HEK293 (cell line): Measurements from ENCODE around the gene KIF21A.

Experiments
- CTCF ChIA-PET: fragments of 350-600 bp; formaldehyde crosslinking; extraction: SDS; loops from one replicate; lab custom pipeline; 2021; ENCODE audit warnings: antibody characterized with exemption; lab: Yijun Ruan, JAX
- POLR2A ChIA-PET: fragments of 300-600 bp; formaldehyde crosslinking; extraction: SDS; loops from one replicate; lab custom pipeline; 2020; ENCODE audit warnings: antibody characterized with exemption, inconsistent platforms; lab: Yijun Ruan, JAX
- H3K27ac ChIP-seq: fragments of 200-500 bp; sonication (Bioruptor generic); 2 replicates; pipeline ENCODE4 v1.5.1; 2014; ENCODE audit warnings: low read depth, low read length, control low read depth, inconsistent platforms; ENCODE audit errors: extremely low read depth
- H3K36me3 ChIP-seq, 2 experiments: fragments of 200-500 bp in 1 of 2; sonication (Bioruptor generic) in 1 of 2; 1 replicate in 1 of 2; 2 replicates in 1 of 2; pipeline ENCODE4 v1.5.1; 2014 to 2017; ENCODE audit warnings: inconsistent platforms in 2 of 2, low read length in 2 of 2; ENCODE audit not compliant: control insufficient read depth in 2 of 2, insufficient read depth in 1 of 2
- H3K4me1 ChIP-seq: fragments of 200-500 bp; sonication (Bioruptor generic); 2 replicates; pipeline ENCODE4 v1.5.1; 2014; ENCODE audit warnings: mild to moderate bottlenecking, low read length, inconsistent platforms; ENCODE audit not compliant: control insufficient read depth, insufficient read depth
- H3K4me3 ChIP-seq: 2 replicates; pipeline ENCODE4 v1.5.1; 2011; ENCODE audit warnings: low read depth, mild to moderate bottlenecking, control low read depth, low read length, moderate library complexity
- H3K9me3 ChIP-seq: fragments of 200-500 bp; sonication (Bioruptor generic); 2 replicates; pipeline ENCODE4 v1.5.1; 2014; ENCODE audit warnings: low read depth, low read length, inconsistent platforms; ENCODE audit not compliant: control insufficient read depth, insufficient read depth
- EGR2 ChIP-seq: fragments of 450-650 bp; formaldehyde crosslinking; IDR thresholded peaks from 2 replicates; pipeline ENCODE4 v1.5.1; 2016; ENCODE audit warnings: low read depth, missing biosample characterization, missing genetic modification characterization
- ZBTB26 ChIP-seq: fragments of 450-650 bp; formaldehyde crosslinking; optimal IDR thresholded peaks from 2 replicates; pipeline ENCODE3; 2016; ENCODE audit warnings: missing biosample characterization, mild to moderate bottlenecking, missing genetic modification characterization
- ZBTB7A ChIP-seq: fragments of 450-650 bp; formaldehyde crosslinking; IDR thresholded peaks from 2 replicates; pipeline ENCODE4 v1.5.1; 2016; ENCODE audit warnings: low read depth, missing biosample characterization, missing genetic modification characterization
- ZEB2 ChIP-seq: fragments of 450-650 bp; formaldehyde crosslinking; IDR thresholded peaks from 2 replicates; pipeline ENCODE4 v1.5.1; 2016; ENCODE audit warnings: missing biosample characterization, missing genetic modification characterization
- ZFP69B ChIP-seq: fragments of 450-650 bp; formaldehyde crosslinking; IDR thresholded peaks from 2 replicates; pipeline ENCODE4 v1.5.1; 2016; ENCODE audit warnings: missing biosample characterization, missing genetic modification characterization
- ZIC2 ChIP-seq: fragments of 450-650 bp; formaldehyde crosslinking; IDR thresholded peaks from 2 replicates; pipeline ENCODE4 v1.5.1; 2016; ENCODE audit warnings: missing biosample characterization, missing genetic modification characterization
- ZNF112 ChIP-seq: fragments of 450-650 bp; formaldehyde crosslinking; IDR thresholded peaks from 2 replicates; pipeline ENCODE4 v1.5.0; 2017; ENCODE audit warnings: missing biosample characterization, missing genetic modification characterization
- ZNF133 ChIP-seq: fragments of 450-650 bp; formaldehyde crosslinking; IDR thresholded peaks from 2 replicates; pipeline ENCODE4 v1.5.1; 2016; ENCODE audit warnings: missing biosample characterization, missing genetic modification characterization
- ZNF174 ChIP-seq: fragments of 450-650 bp; formaldehyde crosslinking; IDR thresholded peaks from 2 replicates; pipeline ENCODE4 v1.5.0; 2017; ENCODE audit warnings: missing biosample characterization, mild to moderate bottlenecking, missing genetic modification characterization
- ZNF19 ChIP-seq: fragments of 450-650 bp; formaldehyde crosslinking; IDR thresholded peaks from 2 replicates; pipeline ENCODE4; 2016; ENCODE audit warnings: missing biosample characterization, missing genetic modification characterization, low read depth
- ZNF211 ChIP-seq: fragments of 450-650 bp; formaldehyde crosslinking; IDR thresholded peaks from 2 replicates; pipeline ENCODE4 v1.5.1; 2016; ENCODE audit warnings: low read depth, missing biosample characterization, missing genetic modification characterization
- ZNF239 ChIP-seq: fragments of 450-650 bp; formaldehyde crosslinking; IDR thresholded peaks from 2 replicates; pipeline ENCODE4 v1.5.1; 2016; ENCODE audit warnings: missing biosample characterization, missing genetic modification characterization
- ZNF292 ChIP-seq: fragments of 450-650 bp; formaldehyde crosslinking; IDR thresholded peaks from 2 replicates; pipeline ENCODE4 v1.5.1; 2016; ENCODE audit warnings: low read depth, missing biosample characterization, missing genetic modification characterization, borderline replicate concordance
- ZNF37A ChIP-seq: fragments of 450-650 bp; IDR thresholded peaks from 2 replicates; pipeline ENCODE4 v1.5.1; 2018; ENCODE audit warnings: missing biosample characterization, missing genetic modification characterization
- ZNF548 ChIP-seq: fragments of 450-650 bp; formaldehyde crosslinking; IDR thresholded peaks from 2 replicates; pipeline ENCODE4 v1.5.1; 2016; ENCODE audit warnings: missing biosample characterization, missing genetic modification characterization
- ZNF645 ChIP-seq: fragments of 450-650 bp; formaldehyde crosslinking; IDR thresholded peaks from 2 replicates; pipeline ENCODE4; 2016; ENCODE audit warnings: missing biosample characterization, missing genetic modification characterization
- ZNF654 ChIP-seq: fragments of 450-650 bp; formaldehyde crosslinking; IDR thresholded peaks from 2 replicates; pipeline ENCODE4 v1.5.1; 2016; ENCODE audit warnings: low read depth, missing biosample characterization, missing genetic modification characterization
- ZNF701 ChIP-seq: fragments of 450-650 bp; formaldehyde crosslinking; IDR thresholded peaks from 2 replicates; pipeline ENCODE4 v1.5.1; 2016; ENCODE audit warnings: missing biosample characterization, missing genetic modification characterization
- ZNF76 ChIP-seq: fragments of 450-650 bp; formaldehyde crosslinking; IDR thresholded peaks from 2 replicates; pipeline ENCODE4; 2016; ENCODE audit warnings: low read depth, missing biosample characterization, missing genetic modification characterization, borderline replicate concordance
- ZSCAN16 ChIP-seq: fragments of 450-650 bp; formaldehyde crosslinking; IDR thresholded peaks from 2 replicates; pipeline ENCODE4 v1.5.1; 2016; ENCODE audit warnings: missing biosample characterization, missing genetic modification characterization
- ZSCAN30 ChIP-seq: fragments of 450-650 bp; IDR thresholded peaks from 2 replicates; pipeline ENCODE4 v1.5.1; 2018; ENCODE audit warnings: missing biosample characterization, mild to moderate bottlenecking, missing genetic modification characterization, moderate library complexity
- ZSCAN4 ChIP-seq: fragments of 450-650 bp; formaldehyde crosslinking; IDR thresholded peaks from 2 replicates; pipeline ENCODE4 v1.5.1; 2017; ENCODE audit warnings: missing biosample characterization, missing genetic modification characterization
- TF ChIP-seq, protein P1 (sequence below): fragments of 450-650 bp; formaldehyde crosslinking; IDR thresholded peaks from 2 replicates; pipeline ENCODE4 v1.5.1; 2016; ENCODE audit warnings: missing biosample characterization, missing genetic modification characterization
- TF ChIP-seq, protein P2 (sequence below): fragments of 450-650 bp; formaldehyde crosslinking; IDR thresholded peaks from 2 replicates; pipeline ENCODE4 v1.5.1; 2017; ENCODE audit warnings: missing biosample characterization, missing genetic modification characterization
- TF ChIP-seq, protein P3 (sequence below): fragments of 450-650 bp; formaldehyde crosslinking; IDR thresholded peaks from 2 replicates; pipeline ENCODE4 v1.5.1; 2016; ENCODE audit warnings: missing biosample characterization, missing genetic modification characterization, low read depth
- TF ChIP-seq, protein P4 (sequence below): fragments of 450-650 bp; formaldehyde crosslinking; IDR thresholded peaks from 2 replicates; pipeline ENCODE4 v1.5.1; 2016; ENCODE audit warnings: missing biosample characterization, missing genetic modification characterization

Gene KIF21A

DNA sequence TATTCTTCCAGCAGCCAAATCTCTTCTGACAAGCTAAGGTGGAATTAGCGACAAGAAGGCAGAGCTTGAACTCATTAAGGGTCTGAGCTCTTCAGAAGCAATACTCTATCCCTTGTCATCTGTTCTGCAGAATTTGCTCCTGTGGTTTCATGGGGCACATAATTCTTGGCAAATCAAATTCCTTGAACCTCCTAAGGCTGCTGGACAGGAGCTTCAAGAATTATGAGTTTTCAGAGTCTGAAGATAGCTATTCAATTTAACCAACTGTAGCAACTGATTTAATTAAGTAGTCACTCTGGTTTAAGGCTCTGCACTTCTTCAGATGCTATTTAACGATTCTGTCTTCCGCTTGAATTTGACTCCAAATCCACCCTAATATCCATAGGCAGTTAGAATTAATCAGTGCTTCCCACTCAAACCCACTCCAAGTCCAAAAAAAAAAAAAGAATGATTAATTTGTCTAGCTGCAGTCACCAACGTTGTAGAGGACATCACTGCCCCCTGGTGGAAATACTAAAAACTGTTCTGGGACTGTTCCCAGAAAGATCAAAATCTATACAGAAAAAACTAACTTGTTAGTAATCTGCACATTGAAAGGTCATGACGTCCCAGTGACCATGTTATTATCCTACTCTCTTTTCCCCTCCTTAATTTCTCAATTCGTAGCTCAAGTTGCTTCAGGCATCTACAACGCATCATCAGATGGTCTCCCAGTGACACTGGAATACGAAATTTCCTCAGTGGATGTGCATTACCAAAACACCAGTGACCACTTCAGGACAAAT, 169.9 kb downstream of the KIF21A start:
- CTCF ChIA-PET: interaction anchor here (0.5 to 5.2 kb wide), 54 partner anchors 9 to 946 kb away, joined by 3 to 40 read pairs (median 4); no protein-coding TSS in a partner anchor
- POLR2A ChIA-PET: interaction anchor here (0.6 kb wide), 1 partner anchor 93 kb away, joined by 3 read pairs; no protein-coding TSS in a partner anchor
- no peak for TF ChIP-seq ZNF112 (tag by site-specific recombination)
- TF ChIP-seq ZSCAN16 (tag by site-specific recombination): no peak
- no peak for TF ChIP-seq ZNF211
- no peak for TF ChIP-seq ZFP69B
- TF ChIP-seq ZSCAN30 (tag by site-specific recombination): no peak
- no peak for TF ChIP-seq ZIC2 (tag by site-specific recombination)
- no peak for TF ChIP-seq ZNF19
- no peak for TF ChIP-seq ZNF645 (tag by site-specific recombination)
- TF ChIP-seq ZNF239 (tag by site-specific recombination): no peak
- no peak for TF ChIP-seq ZSCAN4 (tag by site-specific recombination)
- TF ChIP-seq ZNF133 (tag by site-specific recombination): no peak
- TF ChIP-seq ZBTB26 (tag by site-specific recombination): no peak
- no peak for TF ChIP-seq ZNF701 (tag by site-specific recombination)
- TF ChIP-seq, protein P1, sequence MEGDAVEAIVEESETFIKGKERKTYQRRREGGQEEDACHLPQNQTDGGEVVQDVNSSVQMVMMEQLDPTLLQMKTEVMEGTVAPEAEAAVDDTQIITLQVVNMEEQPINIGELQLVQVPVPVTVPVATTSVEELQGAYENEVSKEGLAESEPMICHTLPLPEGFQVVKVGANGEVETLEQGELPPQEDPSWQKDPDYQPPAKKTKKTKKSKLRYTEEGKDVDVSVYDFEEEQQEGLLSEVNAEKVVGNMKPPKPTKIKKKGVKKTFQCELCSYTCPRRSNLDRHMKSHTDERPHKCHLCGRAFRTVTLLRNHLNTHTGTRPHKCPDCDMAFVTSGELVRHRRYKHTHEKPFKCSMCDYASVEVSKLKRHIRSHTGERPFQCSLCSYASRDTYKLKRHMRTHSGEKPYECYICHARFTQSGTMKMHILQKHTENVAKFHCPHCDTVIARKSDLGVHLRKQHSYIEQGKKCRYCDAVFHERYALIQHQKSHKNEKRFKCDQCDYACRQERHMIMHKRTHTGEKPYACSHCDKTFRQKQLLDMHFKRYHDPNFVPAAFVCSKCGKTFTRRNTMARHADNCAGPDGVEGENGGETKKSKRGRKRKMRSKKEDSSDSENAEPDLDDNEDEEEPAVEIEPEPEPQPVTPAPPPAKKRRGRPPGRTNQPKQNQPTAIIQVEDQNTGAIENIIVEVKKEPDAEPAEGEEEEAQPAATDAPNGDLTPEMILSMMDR (tag by site-specific recombination): peak; percentile 40; the same call in 1 of the 2 replicates
- peak; percentile 55; the same call in 1 of the 2 replicates for TF ChIP-seq EGR2 (tag by site-specific recombination)
- peak; percentile 75 for TF ChIP-seq ZNF654 (tag by site-specific recombination)
- TF ChIP-seq, protein P2, sequence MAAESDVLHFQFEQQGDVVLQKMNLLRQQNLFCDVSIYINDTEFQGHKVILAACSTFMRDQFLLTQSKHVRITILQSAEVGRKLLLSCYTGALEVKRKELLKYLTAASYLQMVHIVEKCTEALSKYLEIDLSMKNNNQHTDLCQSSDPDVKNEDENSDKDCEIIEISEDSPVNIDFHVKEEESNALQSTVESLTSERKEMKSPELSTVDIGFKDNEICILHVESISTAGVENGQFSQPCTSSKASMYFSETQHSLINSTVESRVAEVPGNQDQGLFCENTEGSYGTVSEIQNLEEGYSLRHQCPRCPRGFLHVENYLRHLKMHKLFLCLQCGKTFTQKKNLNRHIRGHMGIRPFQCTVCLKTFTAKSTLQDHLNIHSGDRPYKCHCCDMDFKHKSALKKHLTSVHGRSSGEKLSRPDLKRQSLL: no peak
- no peak for TF ChIP-seq ZNF548
- TF ChIP-seq ZNF174 (tag by site-specific recombination): no peak
- TF ChIP-seq, protein P3, sequence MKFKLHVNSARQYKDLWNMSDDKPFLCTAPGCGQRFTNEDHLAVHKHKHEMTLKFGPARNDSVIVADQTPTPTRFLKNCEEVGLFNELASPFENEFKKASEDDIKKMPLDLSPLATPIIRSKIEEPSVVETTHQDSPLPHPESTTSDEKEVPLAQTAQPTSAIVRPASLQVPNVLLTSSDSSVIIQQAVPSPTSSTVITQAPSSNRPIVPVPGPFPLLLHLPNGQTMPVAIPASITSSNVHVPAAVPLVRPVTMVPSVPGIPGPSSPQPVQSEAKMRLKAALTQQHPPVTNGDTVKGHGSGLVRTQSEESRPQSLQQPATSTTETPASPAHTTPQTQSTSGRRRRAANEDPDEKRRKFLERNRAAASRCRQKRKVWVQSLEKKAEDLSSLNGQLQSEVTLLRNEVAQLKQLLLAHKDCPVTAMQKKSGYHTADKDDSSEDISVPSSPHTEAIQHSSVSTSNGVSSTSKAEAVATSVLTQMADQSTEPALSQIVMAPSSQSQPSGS (tag by site-specific recombination): no peak
- no peak for TF ChIP-seq ZBTB7A (tag by site-specific recombination)
- no peak for TF ChIP-seq ZNF292 (tag by site-specific recombination)
- TF ChIP-seq ZNF76 (tag by site-specific recombination): no peak
- TF ChIP-seq, protein P4, sequence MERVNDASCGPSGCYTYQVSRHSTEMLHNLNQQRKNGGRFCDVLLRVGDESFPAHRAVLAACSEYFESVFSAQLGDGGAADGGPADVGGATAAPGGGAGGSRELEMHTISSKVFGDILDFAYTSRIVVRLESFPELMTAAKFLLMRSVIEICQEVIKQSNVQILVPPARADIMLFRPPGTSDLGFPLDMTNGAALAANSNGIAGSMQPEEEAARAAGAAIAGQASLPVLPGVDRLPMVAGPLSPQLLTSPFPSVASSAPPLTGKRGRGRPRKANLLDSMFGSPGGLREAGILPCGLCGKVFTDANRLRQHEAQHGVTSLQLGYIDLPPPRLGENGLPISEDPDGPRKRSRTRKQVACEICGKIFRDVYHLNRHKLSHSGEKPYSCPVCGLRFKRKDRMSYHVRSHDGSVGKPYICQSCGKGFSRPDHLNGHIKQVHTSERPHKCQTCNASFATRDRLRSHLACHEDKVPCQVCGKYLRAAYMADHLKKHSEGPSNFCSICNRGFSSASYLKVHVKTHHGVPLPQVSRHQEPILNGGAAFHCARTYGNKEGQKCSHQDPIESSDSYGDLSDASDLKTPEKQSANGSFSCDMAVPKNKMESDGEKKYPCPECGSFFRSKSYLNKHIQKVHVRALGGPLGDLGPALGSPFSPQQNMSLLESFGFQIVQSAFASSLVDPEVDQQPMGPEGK (tag by site-specific recombination): no peak
- TF ChIP-seq ZNF37A (tag by site-specific recombination): no peak
- no peak for TF ChIP-seq ZEB2 (tag by site-specific recombination)

More for the DNA sequence above, 169.9 kb downstream of the KIF21A start:
- Histone ChIP-seq H3K9me3 (no peaks in the 10 kb centered on the region), H3K4me1 (no peaks in the 10 kb centered on the region), H3K36me3 (no peaks in the 10 kb centered on the region), H3K27ac (no peak overlapping the region), H3K4me3 (no peak overlapping the region)
